HG03378 (cell line): ENCODE results near the gene PLEKHA7.

Experiments
- ATAC-seq: cut with Tn5 transposase; IDR thresholded peaks from one replicate; pipeline ENCODE4 v1.9.1; 2021; ENCODE audit warnings: mild to moderate bottlenecking, moderate library complexity; ENCODE audit not compliant: unreplicated experiment

Gene PLEKHA7

DNA sequence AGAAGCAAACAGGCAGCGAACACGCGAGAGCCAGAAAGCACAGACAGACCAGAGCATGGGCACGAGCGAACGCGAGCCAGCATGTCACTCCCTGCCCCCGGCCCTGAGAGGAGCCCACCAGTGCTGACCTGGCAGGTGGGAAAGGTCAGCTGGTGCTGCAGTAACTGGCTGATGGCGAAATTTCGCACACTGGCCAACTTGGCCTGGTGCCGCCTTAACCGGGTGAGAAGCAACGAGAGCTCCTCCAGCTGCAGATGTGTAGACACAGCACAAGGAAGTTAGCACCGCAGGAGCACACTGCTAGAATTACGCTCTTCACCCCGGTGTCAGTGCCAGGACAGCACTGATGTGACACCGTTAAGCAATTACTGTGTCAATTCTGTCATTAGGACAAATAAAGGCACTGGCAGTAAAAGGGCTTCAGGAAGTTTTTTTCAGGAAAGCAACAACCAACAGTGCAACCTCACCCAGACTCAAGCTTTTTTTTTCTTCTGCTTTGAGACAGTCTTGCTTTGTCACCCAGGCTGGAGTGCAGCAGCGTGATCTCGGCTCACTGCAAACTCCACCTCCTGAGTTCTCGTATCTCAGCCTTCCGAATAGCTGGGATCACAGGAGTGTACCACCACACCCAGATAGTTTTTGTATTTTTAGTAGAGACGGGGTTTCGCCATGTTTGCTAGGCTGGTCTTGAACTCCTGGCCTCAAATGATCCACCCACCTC is 199.0 kb downstream of the PLEKHA7 start:
- no peak for ATAC-seq

DNA sequence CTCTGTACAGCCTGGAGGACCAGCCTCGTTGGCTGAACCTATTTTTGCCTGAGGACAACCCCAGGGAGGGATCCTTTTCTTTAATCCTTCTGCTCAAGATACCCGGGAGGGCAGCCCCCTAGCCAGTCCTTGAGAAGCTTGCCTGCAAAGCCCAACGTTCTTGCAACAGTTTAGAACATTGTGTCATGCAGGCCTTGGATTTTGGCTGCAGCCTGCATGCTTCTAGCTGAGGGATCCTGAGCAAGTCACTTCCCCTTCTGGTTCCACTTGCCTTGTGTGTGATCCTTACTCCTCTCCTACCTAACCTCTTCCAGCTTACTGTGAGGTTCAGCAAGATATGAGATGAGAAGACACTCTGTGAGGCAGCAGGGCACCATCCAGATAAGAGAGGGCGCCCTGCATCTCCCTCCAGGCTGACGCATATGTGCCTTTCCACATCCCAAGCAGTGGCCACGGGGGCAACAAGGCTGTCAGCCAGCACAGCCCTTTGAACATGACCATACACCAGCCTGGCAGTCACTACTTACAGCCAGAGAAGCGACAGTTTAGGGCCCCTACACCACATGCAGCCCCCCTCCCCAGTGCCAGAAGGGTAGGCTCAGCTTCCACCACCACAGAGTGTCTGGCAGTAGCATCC is 199.7 kb downstream of the PLEKHA7 start:
- no peak for ATAC-seq

DNA sequence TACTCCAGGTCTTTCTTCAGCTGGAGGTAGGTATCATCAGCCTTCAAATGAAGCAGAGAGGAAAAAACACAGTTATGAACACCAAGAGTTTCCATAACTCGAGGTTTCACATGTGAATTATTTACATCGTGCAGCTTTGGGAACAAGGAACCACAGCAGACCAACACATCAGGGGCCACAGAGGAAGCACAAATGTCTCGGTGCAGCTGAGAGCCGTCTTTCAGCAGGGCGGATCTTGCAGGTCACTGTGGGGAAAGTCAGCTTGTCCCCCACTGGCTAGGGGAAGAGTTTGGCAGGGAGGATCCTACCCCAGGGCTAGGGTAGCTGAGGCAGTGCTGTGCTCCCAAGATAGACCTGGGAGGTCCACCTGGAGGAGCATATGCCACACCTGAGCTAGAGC is 201.1 kb downstream of the PLEKHA7 start:
- ATAC-seq = no peak

DNA sequence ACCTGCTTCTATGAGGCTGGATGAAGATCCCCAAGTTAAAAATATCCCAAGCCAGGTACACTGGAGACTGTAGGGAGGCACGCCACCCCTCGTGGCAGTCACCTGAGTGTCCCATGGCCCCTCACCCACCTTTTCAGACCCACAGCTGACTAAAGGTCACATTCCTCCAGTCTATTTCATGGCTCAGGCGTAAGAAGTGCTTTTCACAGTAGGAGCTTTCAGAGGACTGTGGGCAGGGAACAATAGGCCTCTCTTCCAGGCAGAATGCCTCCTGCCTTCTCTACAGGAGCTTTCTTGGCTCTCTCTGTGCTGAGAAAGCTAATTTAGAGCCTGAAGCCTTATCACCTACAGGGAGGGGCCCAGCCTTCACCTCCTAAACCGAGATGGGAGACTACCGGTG is 201.9 kb downstream of the PLEKHA7 start:
- ATAC-seq = no peak

DNA sequence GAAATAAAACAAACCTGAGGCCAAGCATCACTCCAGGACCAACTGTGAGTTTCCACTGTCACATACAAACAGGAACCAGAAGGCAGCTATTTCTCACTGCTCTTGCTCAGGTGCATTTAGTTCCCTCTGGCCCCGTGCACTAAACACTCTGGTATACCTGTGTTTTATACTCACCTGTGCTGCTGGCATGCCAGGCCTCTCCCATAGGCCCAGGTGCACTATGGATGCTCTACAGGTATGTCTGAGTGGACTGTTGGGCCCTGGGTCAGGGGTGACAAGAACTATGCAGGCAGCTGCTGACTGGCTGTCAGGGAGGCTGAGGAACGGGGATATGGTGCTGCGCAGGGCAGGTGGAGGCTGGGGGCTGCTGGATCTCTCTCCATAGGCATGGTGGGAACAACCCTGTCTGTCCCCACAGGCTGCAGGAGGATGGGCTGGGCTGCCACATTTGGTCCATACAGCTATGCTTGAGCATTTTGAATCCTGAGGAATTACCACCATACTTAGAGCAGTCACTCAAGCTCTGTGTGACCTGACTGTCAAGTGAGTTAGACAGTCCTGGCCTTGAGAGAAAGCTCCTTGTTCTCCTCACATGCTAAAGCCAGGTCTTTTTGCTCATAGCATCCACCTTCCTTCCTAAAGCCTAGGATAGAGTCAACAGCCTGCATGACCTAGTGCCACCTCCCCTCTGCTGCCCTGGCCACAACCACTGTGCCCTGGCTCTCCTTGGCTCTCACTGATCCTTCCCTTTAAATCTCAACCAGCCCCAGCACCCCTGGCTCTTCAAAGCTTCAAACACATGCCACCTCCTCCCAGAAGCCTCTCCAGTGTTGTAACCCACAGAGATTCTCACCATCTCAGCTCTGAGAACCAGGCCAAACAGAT is 202.8 kb downstream of the PLEKHA7 start:
- no peak for ATAC-seq

DNA sequence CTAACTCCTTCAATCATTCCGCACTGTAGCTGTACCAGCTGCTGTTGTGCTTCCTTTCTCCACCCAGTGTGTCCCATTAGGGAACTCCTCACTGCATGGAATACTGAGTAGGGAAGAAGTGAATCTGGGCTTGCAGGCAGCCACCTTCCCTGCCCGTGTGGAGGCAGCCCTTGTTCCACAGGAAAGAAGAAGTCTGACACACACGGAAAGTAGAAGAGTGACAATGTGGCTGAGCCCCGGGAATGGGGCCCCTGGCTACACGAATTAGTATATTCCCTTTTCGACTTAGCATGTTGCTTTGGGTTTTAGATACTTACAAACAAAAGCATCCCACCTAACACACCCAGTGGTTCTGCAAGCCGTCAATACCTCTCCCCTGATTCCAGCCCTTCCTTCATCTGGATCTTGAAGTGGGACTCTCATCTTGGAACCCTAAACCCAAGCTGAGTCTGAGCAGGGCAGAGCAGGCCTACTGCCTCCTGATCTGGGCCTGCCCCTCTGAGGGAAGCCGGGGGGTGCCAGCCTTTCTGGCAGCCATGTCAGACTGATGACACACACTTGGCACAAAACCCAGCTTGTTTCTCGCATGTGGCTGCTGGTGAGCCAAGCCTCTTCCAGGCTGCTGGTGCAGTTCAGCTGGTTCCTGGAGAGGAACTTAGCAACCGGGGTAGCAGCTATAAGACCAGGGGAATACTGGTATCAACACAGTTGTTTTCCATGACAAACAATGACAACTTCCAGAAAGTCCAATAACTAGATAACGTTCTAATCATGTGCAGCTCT is 204.1 kb downstream of the PLEKHA7 start:
- ATAC-seq = no peak

GRCh38 chr11:16807306-16807705 is 206.9 kb downstream of the PLEKHA7 start:
- no peak for ATAC-seq

- ATAC-seq = no peak
Observed at GRCh38 chr11:16806791-16807190, 207.4 kb downstream of the PLEKHA7 start.

DNA sequence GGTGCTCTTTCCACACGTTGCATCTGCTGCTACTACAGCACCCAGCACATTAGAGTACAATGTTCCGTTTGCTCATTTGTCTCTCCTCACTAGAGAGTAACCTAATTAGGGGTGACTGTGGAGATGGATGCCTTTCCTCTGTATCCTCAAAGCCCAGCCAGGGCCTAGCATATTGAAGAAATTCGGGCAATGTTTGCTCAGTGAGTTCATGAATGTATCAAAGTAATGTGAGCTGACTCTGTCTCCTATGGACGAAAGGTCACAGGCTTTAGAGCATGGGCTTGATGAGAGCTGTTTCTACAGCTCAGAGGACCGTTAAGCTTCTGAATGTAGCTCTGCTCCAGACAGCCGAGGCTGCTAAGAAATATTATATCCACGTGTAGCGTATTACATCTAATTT is 208.3 kb downstream of the PLEKHA7 start:
- ATAC-seq = no peak

GRCh38 chr11:16804104-16804947 is 209.9 kb downstream of the PLEKHA7 start:
- no peak for ATAC-seq

DNA sequence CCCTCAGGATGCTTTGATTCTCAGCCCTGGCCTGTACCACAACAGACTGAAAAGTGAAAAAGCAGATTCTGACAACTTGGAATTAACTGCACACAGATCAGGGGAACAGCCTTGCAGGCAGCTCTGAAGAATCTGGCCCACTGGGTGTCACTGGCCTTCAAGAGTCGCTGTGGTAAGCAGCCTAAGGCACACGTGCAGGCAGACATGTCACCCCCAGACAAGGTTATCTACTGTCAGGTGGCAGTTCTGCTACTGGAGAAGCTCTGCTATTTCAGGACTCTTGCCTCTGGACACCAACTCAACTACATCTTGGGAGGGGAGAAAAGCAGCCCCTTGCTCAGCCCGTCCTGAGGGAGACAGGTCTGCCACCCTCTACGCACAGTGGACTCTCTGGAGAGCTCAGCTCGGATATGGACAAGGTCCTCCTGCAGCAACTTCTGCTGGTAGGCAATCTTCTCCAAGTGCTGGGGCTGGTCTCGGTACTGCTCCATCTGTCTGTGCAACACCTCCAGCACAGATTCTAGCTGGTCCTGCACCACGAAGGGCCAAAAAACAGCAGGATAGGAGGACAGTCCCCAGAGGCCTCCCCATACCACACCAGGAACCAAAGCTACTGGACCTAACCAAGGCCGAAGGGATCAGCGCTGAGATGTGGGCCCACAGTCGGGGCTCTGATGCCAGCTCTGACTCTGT is 212.8 kb downstream of the PLEKHA7 start:
- ATAC-seq = no peak

DNA sequence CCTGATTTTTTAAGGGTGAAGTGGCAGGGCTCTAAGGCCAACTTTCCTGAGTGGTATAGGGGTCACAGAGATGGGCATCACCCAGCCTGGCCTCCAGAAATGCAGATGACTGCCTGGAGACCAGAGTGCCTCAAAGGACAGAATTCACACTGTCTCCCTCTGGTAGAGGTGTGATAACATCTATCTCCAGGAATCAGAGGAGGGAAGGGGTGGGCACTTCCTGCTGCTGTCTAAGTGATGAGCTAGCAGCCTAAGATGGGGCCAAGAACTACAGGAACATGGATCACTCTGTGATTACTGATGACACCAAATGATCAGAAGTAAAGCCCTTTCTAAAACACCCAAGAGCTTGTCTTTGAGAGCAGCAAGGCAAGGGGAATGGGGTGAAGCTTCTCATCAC is 213.8 kb downstream of the PLEKHA7 start:
- no peak for ATAC-seq

DNA sequence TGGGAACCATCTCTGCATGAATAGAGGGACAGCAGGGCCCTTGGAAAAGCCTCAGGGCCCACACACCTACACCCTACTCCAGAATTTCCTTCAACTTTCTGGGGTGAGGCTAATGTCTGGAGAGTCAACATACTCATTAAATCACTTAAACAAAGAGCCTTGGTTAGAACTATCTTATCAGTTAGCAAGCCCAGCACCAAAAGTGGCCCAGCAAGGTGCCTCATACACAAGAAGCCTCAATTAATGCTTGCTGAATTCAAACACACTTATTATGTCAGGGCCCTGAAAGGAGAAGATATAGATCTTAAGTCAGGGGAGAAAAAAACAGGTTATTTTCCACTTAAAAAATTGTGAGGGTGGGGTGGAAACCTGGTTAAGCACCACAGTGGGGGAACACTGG is 214.3 kb downstream of the PLEKHA7 start:
- ATAC-seq = no peak

DNA sequence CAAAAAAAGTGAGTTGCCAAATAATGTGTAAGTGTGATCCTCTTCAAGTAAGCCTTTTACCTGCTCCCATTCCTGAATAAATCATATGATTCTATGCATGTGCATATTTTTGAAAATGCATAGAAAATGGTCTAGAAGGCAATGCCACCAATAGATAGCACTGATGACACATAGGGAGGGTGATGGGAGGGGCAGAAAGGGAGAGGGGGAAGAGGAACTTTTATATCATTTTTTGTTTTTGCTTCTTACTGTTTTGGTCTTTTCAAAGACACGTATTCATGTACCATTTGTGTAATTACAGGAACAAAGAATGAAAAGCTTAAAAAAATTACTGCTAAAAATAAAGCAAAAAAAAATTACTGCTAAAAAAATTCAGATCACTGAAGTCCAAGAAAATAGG is 215.0 kb downstream of the PLEKHA7 start:
- no peak for ATAC-seq

- no peak for ATAC-seq
Observed at GRCh38 chr11:16797776-16798175, 216.4 kb downstream of the PLEKHA7 start.

DNA sequence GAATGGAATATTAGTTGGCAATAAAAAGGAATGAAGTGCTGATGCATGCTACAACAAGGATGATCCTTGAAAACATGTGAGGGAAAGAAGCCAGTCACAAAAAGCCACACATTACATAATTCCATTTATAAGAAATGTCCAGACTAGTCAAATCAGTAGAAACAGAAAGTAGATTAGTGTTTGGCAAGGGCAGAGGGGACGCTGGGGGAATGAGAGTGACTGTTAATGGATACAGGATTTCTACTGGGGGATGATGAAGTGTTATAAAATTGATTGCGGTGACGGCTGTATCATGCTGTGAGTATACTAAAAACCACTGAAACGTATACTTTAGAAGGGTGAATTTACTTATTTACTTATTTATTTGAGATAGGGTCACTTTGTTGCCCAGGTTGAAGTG is 217.9 kb downstream of the PLEKHA7 start:
- ATAC-seq = no peak

DNA sequence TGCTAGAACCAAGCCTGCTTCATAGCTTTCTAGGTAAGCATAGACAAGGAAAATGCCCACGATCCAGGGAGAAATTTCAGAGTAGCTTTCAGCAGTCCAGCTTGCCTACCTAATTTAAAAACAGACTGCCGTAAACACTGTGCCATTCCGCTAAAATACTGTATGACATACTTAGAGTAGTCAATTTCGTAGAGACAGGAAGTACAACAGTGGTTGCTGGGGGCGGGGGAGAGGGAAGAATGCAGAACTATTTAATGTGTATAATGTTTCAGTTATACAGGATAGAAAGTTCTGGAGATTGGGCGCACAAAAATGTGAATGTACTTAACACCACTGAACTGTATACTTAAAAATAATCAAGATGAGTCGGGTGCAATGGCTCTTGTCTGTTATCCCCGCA is 219.1 kb downstream of the PLEKHA7 start:
- no peak for ATAC-seq

GRCh38 chr11:16794047-16794818 is 220.0 kb downstream of the PLEKHA7 start:
- no peak for ATAC-seq

DNA sequence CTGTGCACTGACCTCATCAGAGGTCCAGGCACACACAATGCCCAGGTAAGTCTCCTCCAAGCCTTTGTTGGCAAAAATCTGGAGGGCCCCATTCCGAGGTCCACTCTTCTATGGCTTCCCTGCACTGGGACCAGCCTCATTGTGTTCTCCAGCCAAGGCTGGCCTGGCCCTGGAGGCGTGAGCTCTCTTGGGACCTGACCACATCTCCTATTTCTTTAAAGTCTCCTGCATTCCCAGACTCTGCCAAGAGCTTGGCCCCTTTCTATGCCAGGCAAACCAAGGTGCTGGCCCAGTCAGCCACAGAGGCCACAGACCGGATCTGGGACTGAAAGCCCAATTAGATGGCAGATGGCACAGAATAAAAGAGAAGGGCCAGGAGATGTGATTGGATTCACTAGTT is 220.7 kb downstream of the PLEKHA7 start:
- no peak for ATAC-seq
